Activated T-helper 2 cell treated with anti-CD3 and anti-CD28 coated beads, Interferon-gamma antibody, Interleukin-2, Interleukin-4, amounts not matched to agents 10 μg/mL and 5 μg/mL and 100 μg/mL, durations not matched to agents 14 hours and 24 hours and 36 hours (primary cell): ENCODE results near the gene SSH3. TPM values are rescaled to one million over a fixed set of nuclear protein-coding genes. Genes with fewer than 3 reads are reported as not detected.
"Not testable (repeated sequence)": the region's sequence is repeated elsewhere in the genome, so short reads cannot be mapped to it uniquely, and the experiment has no call there.

Experiments used
- DNase-seq: peaks from one replicate; pipeline ENCODE4 v3.0.0; 2021; ENCODE audit warnings: low spot score
- H3K27ac Mint-ChIP-seq: one replicate; pipeline ENCODE4 v1.8.0; 2021; ENCODE audit warnings: mixed read lengths
- H3K27me3 Mint-ChIP-seq: one replicate; pipeline ENCODE4 v1.8.0; 2021; ENCODE audit warnings: low read depth, mixed read lengths
- H3K36me3 Mint-ChIP-seq: one replicate; pipeline ENCODE4 v1.8.0; 2021; ENCODE audit warnings: low read depth, mixed read lengths
- H3K4me1 Mint-ChIP-seq: one replicate; pipeline ENCODE4 v1.8.0; 2021; ENCODE audit warnings: low read depth, mixed read lengths
- H3K4me3 Mint-ChIP-seq: one replicate; pipeline ENCODE4 v1.8.0; 2021; ENCODE audit warnings: low read depth, mild to moderate bottlenecking, moderate library complexity, mixed read lengths
- H3K9me3 Mint-ChIP-seq: one replicate; pipeline ENCODE4 v1.8.0; 2021; ENCODE audit warnings: mixed read lengths
- intact Hi-C: fragments of 100-400 bp; cut with micrococcal nuclease; formaldehyde crosslinking; loops from one replicate; pipeline ENCODE4 v1.15.1; 2023
- total RNA-seq: library from RNA; stranded (reverse); gene quantifications from 2 replicates; pipeline ENCODE4 v1.2.3, GENCODE V29; 2022

SSH3 gene, protein sequence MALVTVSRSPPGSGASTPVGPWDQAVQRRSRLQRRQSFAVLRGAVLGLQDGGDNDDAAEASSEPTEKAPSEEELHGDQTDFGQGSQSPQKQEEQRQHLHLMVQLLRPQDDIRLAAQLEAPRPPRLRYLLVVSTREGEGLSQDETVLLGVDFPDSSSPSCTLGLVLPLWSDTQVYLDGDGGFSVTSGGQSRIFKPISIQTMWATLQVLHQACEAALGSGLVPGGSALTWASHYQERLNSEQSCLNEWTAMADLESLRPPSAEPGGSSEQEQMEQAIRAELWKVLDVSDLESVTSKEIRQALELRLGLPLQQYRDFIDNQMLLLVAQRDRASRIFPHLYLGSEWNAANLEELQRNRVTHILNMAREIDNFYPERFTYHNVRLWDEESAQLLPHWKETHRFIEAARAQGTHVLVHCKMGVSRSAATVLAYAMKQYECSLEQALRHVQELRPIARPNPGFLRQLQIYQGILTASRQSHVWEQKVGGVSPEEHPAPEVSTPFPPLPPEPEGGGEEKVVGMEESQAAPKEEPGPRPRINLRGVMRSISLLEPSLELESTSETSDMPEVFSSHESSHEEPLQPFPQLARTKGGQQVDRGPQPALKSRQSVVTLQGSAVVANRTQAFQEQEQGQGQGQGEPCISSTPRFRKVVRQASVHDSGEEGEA
- total RNA-seq, result 12.1 and 16.2 TPM in 2 replicates

DNA sequence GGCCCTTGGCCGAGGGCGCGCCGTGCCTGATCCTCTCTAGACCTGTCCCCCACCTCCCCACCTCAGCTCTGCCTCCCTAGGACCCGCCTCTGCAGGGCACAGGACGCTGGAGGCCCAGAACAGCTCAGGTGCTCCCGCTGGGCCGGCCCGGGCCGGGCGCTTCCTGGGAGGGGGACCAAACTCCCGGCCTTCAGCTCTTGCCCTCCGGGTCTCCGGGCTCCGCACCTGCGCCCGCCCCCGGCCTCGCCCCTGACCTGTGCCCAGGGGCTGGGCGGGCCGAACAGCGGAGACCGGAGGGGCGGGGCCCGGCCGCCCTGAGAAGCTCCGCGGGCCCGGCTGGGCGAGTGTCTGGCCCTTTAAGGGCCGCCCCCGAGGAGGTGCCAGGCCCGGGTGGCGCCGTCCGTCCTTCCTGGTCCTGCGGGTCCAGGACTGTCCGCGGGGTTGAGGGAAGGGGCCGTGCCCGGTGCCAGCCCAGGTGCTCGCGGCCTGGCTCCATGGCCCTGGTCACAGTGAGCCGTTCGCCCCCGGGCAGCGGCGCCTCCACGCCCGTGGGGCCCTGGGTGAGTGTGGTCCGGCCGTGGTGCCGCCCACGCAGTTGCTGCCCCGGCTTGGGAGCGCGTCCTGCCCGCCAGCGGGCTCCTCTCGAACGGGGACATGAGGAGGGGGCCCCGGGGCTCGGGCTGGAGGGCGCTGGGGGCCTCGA lies at the start of gene SSH3:
Gene SSH3 (plus strand): TSS at position 399 of the 703 bp plus-strand sequence. CDS start 96 bp downstream, at position 495.
- Mint-ChIP-seq H3K9me3 (no peaks in the 10 kb centered on the region), H3K4me3 (peak within 1 kb of the TSS; percentile 51)

DNA sequence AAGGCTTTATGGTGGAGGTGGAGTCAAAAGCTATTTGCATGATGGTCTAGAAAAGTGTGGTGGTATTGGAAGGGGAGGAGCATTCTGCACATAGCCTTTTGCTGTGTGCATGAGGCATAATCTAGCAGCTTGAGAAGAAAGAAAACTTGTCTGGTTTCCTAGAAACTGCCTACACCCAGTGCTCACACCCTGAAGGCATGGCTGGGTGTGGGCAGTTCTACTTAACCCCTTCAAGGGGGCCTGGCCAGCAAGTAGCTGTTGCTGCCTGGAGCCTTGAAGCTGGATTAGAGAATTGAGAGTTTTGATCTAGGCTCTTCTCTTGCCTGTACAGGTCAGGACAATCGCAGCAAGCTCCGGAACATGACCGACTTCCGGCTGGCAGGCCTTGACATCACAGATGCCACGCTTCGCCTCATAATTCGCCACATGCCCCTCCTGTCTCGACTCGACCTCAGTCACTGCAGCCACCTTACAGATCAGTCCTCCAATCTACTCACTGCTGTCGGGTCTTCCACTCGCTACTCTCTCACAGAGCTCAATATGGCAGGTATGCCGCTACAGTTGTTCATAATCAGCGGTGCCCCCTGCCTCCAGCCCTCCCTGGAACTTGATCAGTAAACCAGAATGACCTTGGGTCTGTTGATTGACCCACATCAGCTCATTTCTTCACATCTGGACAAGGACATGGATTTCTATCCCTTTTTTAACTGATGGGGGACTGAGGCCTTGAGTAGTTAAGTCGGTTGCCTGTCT lies 49.3 kb upstream of the SSH3 start:
- intact Hi-C loops, result no loop called here
- H3K36me3 Mint-ChIP-seq, result peaks cover 87% of the 10 kb centered on the region
- H3K4me3 Mint-ChIP-seq, result no peak overlapping the region
- H3K4me1 Mint-ChIP-seq, result peaks cover 26% of the 10 kb centered on the region
- DNase-seq, result no peak
- H3K27me3 Mint-ChIP-seq, result no peaks in the 10 kb centered on the region
- peak overlapping the region; percentile 7 for H3K27ac Mint-ChIP-seq
- no peaks in the 10 kb centered on the region for H3K9me3 Mint-ChIP-seq

More for the DNA sequence above, at the start of gene SSH3:
- Mint-ChIP-seq H3K4me1 (peaks cover 4% of the 10 kb centered on the region), H3K27ac (no peak within 1 kb of the TSS), H3K27me3 (no peaks in the 10 kb centered on the region), H3K36me3 (peaks cover 31% of the 10 kb centered on the region)
- intact Hi-C loops, result no loop called here
- no peak for DNase-seq

DNA sequence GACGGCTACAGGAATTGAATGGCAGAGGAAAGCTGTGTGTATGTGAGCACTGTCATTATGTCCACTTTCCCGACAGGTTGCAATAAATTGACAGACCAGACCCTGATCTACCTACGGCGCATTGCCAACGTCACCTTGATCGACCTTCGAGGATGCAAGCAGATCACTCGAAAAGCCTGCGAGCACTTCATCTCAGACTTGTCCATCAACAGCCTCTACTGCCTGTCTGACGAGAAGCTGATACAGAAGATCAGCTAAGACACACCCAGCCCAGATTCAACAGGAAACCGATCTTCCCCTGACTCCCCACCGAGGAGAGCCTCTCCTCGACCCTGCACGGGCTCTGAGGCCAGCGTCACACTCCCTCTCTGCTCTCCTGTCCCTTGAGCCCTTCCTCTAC lies 48.5 kb upstream of the SSH3 start:
- intact Hi-C loops, result no loop called here
- no peaks in the 10 kb centered on the region for H3K27me3 Mint-ChIP-seq
- peaks cover 81% of the 10 kb centered on the region for H3K36me3 Mint-ChIP-seq
- no peak for DNase-seq
- no peaks in the 10 kb centered on the region for H3K9me3 Mint-ChIP-seq
- peaks cover 21% of the 10 kb centered on the region for H3K4me1 Mint-ChIP-seq
- H3K27ac Mint-ChIP-seq, result no peak overlapping the region
- H3K4me3 Mint-ChIP-seq, result no peak overlapping the region

DNA sequence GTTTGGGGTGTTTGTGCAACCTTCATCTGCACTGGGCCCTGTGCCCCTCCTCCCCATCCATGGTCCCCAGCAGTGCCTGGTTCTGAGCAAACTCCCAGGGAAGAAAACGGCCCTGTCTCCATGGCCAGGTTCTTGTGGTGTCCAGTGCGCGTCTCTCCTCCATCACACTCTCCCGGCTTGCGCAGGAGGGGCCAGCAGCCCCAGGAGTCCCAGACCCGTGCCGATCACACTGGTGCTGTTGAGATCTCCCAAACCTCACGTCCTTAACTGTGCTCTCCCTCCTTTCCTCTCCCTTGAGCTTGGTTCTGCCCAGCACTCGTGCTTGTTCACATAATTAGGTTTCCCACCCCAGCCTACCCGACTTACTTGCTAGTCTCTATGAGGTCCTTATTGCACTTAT lies 48.0 kb upstream of the SSH3 start:
- intact Hi-C loops, result no loop called here
- H3K27me3 Mint-ChIP-seq, result no peaks in the 10 kb centered on the region
- peaks cover 21% of the 10 kb centered on the region for H3K4me1 Mint-ChIP-seq
- H3K27ac Mint-ChIP-seq, result peak overlapping the region; percentile 32
- DNase-seq, result no peak
- H3K4me3 Mint-ChIP-seq, result no peak overlapping the region
- H3K36me3 Mint-ChIP-seq, result peaks cover 76% of the 10 kb centered on the region
- no peaks in the 10 kb centered on the region for H3K9me3 Mint-ChIP-seq

DNA sequence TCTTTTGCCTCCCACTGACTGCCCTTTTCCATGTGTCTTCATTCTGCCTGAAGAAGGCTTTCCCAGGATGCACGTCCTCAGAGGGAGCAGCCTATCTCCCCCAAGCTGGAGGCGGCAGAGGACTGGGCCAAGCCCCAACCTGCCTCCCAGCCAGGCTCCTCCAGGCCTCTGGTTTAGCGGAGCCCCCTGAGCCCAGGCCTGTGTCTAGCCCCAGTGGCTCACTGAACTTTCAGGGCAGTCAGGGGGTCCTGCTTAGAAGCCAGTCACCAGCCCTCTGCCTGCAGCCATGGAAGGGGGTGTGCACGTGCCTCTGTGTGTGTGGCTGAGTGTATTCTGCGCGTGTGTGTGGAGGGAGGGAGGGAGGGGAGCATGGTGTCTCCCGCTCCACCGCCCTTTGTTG lies 47.5 kb upstream of the SSH3 start:
- H3K4me1 Mint-ChIP-seq, result peaks cover 21% of the 10 kb centered on the region
- peaks cover 70% of the 10 kb centered on the region for H3K36me3 Mint-ChIP-seq
- no peak overlapping the region for H3K4me3 Mint-ChIP-seq
- DNase-seq, result no peak
- no peaks in the 10 kb centered on the region for H3K9me3 Mint-ChIP-seq
- intact Hi-C loops, result no loop called here
- H3K27me3 Mint-ChIP-seq, result no peaks in the 10 kb centered on the region
- H3K27ac Mint-ChIP-seq, result peak overlapping the region; percentile 32

DNA sequence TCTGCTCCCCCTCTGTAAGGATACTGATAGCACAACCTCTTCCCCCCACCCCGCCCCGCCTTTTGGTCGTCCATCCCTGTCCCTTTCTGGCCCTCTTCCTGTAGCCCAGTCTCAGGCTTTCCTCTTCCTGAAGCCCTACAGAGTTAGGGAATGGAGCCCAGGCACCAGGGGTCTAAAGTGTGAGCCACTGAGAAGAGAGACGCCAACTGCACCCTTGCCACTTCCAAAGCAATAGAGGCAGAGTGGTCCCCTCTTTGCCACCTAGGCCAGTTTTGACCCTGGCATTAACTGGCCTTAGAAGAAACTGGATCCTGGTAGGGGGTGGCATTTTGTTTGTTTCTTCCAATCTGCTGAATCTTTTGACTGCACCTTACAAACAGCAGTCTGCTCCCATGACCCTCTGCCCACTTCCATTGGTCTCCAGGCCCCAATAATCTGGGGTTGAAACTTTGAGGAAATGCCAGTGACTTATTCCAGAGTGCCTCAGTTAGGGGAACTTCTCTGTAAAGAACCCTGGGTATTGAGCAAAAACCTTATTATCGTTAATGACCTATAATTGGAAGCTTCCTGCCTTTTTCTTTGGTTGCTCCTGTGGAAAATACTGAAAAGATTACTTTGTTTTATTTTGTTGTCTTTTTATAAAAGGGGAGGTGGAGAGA lies 46.7 kb upstream of the SSH3 start:
- DNase-seq, result no peak
- Mint-ChIP-seq H3K27me3 (no peaks in the 10 kb centered on the region), H3K9me3 (no peaks in the 10 kb centered on the region), H3K4me1 (peaks cover 21% of the 10 kb centered on the region), H3K27ac (no peak overlapping the region), H3K36me3 (peaks cover 63% of the 10 kb centered on the region), H3K4me3 (no peak overlapping the region)
- intact Hi-C loops, result no loop called here

DNA sequence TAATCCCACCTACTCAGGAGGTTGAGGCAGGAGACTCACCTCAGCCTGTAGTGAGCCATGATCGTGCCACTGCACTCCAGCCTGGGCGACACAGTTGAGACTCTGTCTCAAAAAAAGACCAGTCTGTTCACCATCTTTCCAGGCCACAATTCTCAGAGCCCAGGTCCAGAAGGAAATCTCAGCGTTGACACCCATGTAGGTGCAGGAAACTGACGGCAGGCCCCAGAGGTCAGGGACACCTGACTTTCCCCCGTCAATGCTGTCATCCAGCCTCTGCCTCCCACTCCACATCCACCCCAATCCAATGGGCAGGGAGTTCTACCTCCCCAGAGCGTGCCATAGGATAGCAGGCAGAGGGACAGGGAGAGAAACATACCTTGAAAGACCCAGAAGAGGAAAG lies 42.9 kb upstream of the SSH3 start:
- Mint-ChIP-seq H3K4me3 (no peak overlapping the region), H3K4me1 (peaks cover 41% of the 10 kb centered on the region), H3K27ac (no peak overlapping the region)

DNA sequence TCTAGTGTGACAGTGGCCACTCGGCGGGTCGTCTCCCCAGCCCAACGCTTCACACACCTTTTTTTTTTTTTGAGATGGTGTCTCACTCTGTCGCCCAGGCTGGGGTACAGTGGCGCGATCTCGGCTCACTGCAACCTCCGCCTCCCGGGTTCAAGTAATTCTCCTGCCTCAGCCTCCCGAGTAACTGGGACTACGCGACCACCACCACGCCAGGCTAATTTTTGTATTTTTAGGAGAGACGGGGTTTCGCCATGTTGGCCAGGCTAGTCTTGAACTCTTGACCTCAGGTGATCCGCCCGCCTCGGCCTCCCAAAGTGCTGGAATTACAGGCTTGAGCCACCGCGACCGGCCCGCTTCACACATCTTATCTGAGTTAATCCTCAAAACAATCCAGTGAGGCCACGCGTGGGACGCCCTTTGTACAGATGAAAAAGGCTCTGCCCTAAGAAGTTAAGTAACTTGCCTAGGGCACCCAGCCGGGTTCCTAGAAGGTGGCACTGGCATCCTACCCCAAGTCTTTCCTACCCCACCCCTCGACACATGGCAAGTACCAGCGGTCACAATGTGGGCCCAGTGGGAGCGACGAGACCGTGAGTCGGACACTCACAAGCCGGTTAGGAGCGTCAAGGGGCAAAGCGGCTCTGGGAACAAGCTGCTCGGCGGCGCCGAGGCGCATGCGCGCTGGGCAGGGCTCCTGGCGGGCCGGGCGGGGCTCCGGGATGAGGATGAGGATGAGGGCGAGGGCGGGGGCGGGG lies 42.3 kb upstream of the SSH3 start:
- intact Hi-C loops, result loop anchor here (5.0 kb wide), 1 partner anchor 131 kb away; the partner anchor contains the start of gene RAD9A
- DNase-seq, H3K27ac Mint-ChIP-seq, H3K27me3 Mint-ChIP-seq, H3K9me3 Mint-ChIP-seq: not testable (repeated sequence)
- Mint-ChIP-seq H3K36me3 (peaks cover 18% of the 10 kb centered on the region), H3K4me3 (peak overlapping the region; percentile 71), H3K4me1 (peaks cover 47% of the 10 kb centered on the region)

More for the DNA sequence above, 42.9 kb upstream of the SSH3 start:
- intact Hi-C loops, result loop anchor here (5.0 kb wide), 1 partner anchor 132 kb away; the partner anchor contains the start of gene RAD9A
- peaks cover 25% of the 10 kb centered on the region for H3K36me3 Mint-ChIP-seq
- H3K27me3 Mint-ChIP-seq, result no peaks in the 10 kb centered on the region
- DNase-seq, result no peak
- no peaks in the 10 kb centered on the region for H3K9me3 Mint-ChIP-seq

DNA sequence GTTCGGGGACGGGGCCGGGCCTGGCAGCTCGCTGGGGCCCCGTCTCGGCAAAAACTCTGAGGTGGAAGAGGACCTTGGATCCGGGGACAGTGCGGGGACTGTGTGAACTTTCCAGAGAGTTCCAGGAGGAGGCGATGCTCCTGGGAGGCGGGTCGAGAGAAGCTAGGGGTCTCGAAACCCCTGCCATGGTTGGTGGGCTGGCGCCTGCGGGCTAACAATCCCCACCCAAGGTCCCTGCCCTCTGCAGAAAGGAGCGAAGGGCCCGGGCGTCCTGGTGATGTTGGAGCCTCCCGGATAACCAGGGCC lies 41.7 kb upstream of the SSH3 start:
- Mint-ChIP-seq H3K27ac (no peak overlapping the region), H3K9me3 (no peaks in the 10 kb centered on the region), H3K4me1 (peaks cover 48% of the 10 kb centered on the region), H3K4me3 (no peak overlapping the region), H3K36me3 (peaks cover 13% of the 10 kb centered on the region), H3K27me3 (no peaks in the 10 kb centered on the region)
- intact Hi-C loops, result loop anchor here (5.0 kb wide), 1 partner anchor 131 kb away; the partner anchor contains the start of gene RAD9A
- DNase-seq, result no peak

DNA sequence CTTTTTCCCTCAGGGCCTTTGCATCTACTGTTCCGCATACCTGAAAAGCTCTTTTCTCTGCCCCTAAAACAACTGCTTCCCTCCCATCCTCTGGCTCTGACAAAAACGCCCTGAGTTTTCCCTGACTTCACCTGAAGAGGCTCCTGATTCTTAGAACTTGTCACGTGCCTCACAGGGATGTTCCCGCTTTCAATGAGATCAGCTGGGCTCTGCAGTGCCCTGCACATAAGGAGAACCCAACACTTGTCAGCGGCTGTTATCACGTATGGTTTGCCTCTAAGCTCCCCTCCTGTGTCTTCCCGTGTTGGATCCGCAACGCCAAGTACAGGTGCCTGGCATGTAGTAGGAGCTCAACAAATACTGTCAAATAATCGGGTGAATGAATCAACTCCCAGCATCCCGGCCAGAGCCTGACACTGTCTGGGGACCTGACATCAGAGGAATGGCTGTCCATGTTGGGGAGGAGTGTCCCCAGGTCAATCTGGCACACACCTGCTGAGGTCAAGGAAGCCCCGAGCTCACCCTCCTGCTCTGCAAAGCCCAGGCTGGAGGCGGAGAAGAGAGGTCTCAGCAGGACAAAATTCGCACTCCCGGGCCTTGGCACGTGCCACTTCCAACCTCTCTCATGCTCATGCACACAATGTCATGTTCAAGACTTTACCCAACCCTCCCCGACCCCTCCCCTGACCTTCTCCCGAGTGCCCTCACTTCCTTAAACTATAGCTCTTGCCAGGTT lies 41.2 kb upstream of the SSH3 start:
- Mint-ChIP-seq H3K36me3 (peaks cover 10% of the 10 kb centered on the region), H3K27ac (peak overlapping the region; percentile 86), H3K4me3 (peak overlapping the region; percentile 63), H3K4me1 (peaks cover 48% of the 10 kb centered on the region), H3K27me3 (no peaks in the 10 kb centered on the region), H3K9me3 (no peaks in the 10 kb centered on the region)
- intact Hi-C loops, result loop anchor here (2.0 to 5.0 kb wide), 2 partner anchors 21 to 130 kb away; partner anchors contain the start of gene RAD9A
- DNase-seq, result no peak
